Progenitor cell of endocrine pancreas (in vitro differentiated cells): ENCODE data around the gene AOAH. TPM values are rescaled to one million over a fixed set of nuclear protein-coding genes. Genes with fewer than 3 reads are reported as not detected.
A peak's percentile ranks its signal among the peaks of the same experiment; 100 is the strongest.

Source experiments
- DNase-seq: peaks from one replicate; pipeline ENCODE4 v3.0.0; 2021; ENCODE audit warnings: low spot score; ENCODE audit not compliant: unreplicated experiment
- H3K27ac Mint-ChIP-seq: 2 replicates; pipeline ENCODE4 v1.8.0; 2021; ENCODE audit warnings: mild to moderate bottlenecking, moderate library complexity, mixed read lengths
- H3K27me3 Mint-ChIP-seq: 2 replicates; pipeline ENCODE4 v1.8.0; 2021; ENCODE audit warnings: mixed read lengths
- H3K36me3 Mint-ChIP-seq: 2 replicates; pipeline ENCODE4 v1.8.0; 2022; ENCODE audit warnings: mixed read lengths; ENCODE audit not compliant: insufficient read depth
- H3K4me1 Mint-ChIP-seq: 2 replicates; pipeline ENCODE4 v1.8.0; 2021; ENCODE audit warnings: low read depth, mixed read lengths
- H3K4me3 Mint-ChIP-seq: 2 replicates; pipeline ENCODE4 v1.8.0; 2021; ENCODE audit warnings: low read depth, mild to moderate bottlenecking, moderate library complexity, mixed read lengths
- H3K9me3 Mint-ChIP-seq: 2 replicates; pipeline ENCODE4 v1.8.0; 2021; ENCODE audit warnings: low read depth, mixed read lengths
- total RNA-seq: library from RNA; stranded (reverse); gene quantifications from 2 replicates; pipeline ENCODE4 v1.2.1, GENCODE V29; 2021
- TF ChIP-seq, protein P1 (sequence below): fragments of 200-600 bp; sonication (generic); IDR thresholded peaks from one replicate; pipeline ENCODE4 v1.5.0; 2021; ENCODE audit warnings: antibody characterized with exemption, mild to moderate bottlenecking; ENCODE audit not compliant: unreplicated experiment

The AOAH gene
- total RNA-seq, 1 donor from 2014 or later, result 3.3 TPM

- Mint-ChIP-seq H3K4me1 (peaks cover 27% of the 10 kb centered on the region), H3K4me3 (no peak overlapping the region), H3K36me3 (peaks cover 3% of the 10 kb centered on the region), H3K9me3 (no peaks in the 10 kb centered on the region), H3K27ac (no peak overlapping the region), H3K27me3 (no peaks in the 10 kb centered on the region)
- DNase-seq, result no peak
- TF ChIP-seq, protein P1, sequence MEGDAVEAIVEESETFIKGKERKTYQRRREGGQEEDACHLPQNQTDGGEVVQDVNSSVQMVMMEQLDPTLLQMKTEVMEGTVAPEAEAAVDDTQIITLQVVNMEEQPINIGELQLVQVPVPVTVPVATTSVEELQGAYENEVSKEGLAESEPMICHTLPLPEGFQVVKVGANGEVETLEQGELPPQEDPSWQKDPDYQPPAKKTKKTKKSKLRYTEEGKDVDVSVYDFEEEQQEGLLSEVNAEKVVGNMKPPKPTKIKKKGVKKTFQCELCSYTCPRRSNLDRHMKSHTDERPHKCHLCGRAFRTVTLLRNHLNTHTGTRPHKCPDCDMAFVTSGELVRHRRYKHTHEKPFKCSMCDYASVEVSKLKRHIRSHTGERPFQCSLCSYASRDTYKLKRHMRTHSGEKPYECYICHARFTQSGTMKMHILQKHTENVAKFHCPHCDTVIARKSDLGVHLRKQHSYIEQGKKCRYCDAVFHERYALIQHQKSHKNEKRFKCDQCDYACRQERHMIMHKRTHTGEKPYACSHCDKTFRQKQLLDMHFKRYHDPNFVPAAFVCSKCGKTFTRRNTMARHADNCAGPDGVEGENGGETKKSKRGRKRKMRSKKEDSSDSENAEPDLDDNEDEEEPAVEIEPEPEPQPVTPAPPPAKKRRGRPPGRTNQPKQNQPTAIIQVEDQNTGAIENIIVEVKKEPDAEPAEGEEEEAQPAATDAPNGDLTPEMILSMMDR, result no peak
Measured at GRCh38 chr7:36752026-36752711, 27.9 kb upstream of the AOAH start.

DNA sequence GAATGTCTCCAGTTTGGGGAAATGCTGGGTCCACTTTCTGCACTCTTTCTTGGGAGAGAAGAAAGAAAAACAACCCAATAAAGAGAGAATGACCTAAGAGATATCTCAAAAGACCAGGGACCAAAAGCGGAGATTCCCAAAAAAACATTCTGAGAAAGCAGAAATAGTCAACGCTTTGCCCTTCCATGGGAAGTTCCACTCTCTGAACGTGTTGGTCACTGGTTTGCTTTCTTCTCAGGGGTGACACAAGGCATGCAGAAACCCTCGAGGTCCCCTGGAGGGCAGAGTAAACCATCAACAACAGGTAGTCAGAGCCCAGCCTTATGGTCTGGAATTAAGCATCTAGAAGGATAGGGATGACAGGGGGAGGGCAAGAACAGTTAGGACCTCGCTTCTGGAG lies 26.2 kb upstream of the AOAH start:
- DNase-seq, result no peak
- Mint-ChIP-seq H3K4me1 (peaks cover 24% of the 10 kb centered on the region), H3K4me3 (no peak overlapping the region), H3K9me3 (no peaks in the 10 kb centered on the region), H3K27ac (no peak overlapping the region), H3K36me3 (peaks cover 3% of the 10 kb centered on the region), H3K27me3 (no peaks in the 10 kb centered on the region)
- TF ChIP-seq, protein P1, result no peak

DNA sequence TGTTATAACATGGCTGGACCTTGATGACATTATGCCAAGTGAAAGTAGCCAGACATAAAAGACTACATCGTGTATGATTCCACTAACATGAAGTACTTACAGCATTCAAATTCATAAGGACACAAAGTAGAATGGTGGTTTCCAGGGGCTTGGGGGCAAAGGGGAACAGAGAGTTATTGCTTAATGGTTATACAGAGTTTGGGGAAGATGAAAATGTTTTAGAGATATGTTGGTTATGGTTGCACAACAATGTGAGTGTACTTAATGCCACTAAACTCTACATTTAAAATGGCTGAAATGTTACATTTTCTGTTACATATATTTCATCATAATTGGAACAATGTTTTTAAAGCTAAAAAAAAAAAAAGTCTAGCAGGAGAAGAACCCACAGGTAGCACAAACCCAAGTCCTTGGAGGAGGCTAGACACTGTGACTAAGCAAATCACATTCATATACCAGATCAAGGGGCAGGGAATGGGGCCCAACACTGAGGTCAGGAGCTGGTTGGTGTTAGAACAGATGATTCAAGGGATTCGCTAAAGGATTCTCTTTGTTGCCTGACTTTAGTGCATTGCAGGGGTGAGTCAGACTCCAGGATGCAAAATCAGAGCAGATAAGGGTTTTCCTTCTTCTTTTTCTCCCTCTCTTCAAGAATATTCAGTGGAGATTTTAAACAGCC lies 25.1 kb upstream of the AOAH start:
- H3K9me3 Mint-ChIP-seq, result no peaks in the 10 kb centered on the region

GRCh38 chr7:36748017-36748487 lies 23.8 kb upstream of the AOAH start:
- H3K4me1 Mint-ChIP-seq, result peaks cover 18% of the 10 kb centered on the region
- TF ChIP-seq, protein P1, result no peak
- no peak overlapping the region for H3K27ac Mint-ChIP-seq
- no peak overlapping the region for H3K4me3 Mint-ChIP-seq
- DNase-seq, result no peak
- no peaks in the 10 kb centered on the region for H3K9me3 Mint-ChIP-seq
- no peaks in the 10 kb centered on the region for H3K27me3 Mint-ChIP-seq
- H3K36me3 Mint-ChIP-seq, result peaks cover 3% of the 10 kb centered on the region

More for the DNA sequence above, 25.1 kb upstream of the AOAH start:
- peaks cover 3% of the 10 kb centered on the region for H3K36me3 Mint-ChIP-seq
- no peaks in the 10 kb centered on the region for H3K27me3 Mint-ChIP-seq
- no peak for DNase-seq
- H3K4me1 Mint-ChIP-seq, result peaks cover 20% of the 10 kb centered on the region
- H3K27ac Mint-ChIP-seq, result no peak overlapping the region
- TF ChIP-seq, protein P1, result no peak
- H3K4me3 Mint-ChIP-seq, result no peak overlapping the region

GRCh38 chr7:36747280-36748016 lies 23.2 kb upstream of the AOAH start:
- H3K27ac Mint-ChIP-seq, result peak overlapping the region; percentile 67
- no peaks in the 10 kb centered on the region for H3K27me3 Mint-ChIP-seq
- H3K36me3 Mint-ChIP-seq, result peaks cover 3% of the 10 kb centered on the region
- peaks cover 16% of the 10 kb centered on the region for H3K4me1 Mint-ChIP-seq
- TF ChIP-seq, protein P1, result no peak
- no peaks in the 10 kb centered on the region for H3K9me3 Mint-ChIP-seq
- no peak overlapping the region for H3K4me3 Mint-ChIP-seq
- no peak for DNase-seq
